GM21360 (cell line): Measurements from ENCODE around the gene RRP1B.

ENCODE experiments used
- ATAC-seq: cut with Tn5 transposase; IDR thresholded peaks from one replicate; pipeline ENCODE4 v1.9.1; 2021; ENCODE audit warnings: mild to moderate bottlenecking, moderate library complexity; ENCODE audit not compliant: unreplicated experiment

Gene RRP1B

GRCh38 chr21:43720539-43721166, 61.3 kb downstream of the RRP1B start:
- ATAC-seq = no peak

- no peak for ATAC-seq
Measured at GRCh38 chr21:43721206-43721605, 61.8 kb downstream of the RRP1B start.

- no peak for ATAC-seq
Measured at GRCh38 chr21:43721939-43722338, 62.6 kb downstream of the RRP1B start.

GRCh38 chr21:43723648-43724047, 64.3 kb downstream of the RRP1B start:
- no peak for ATAC-seq

- no peak for ATAC-seq
Measured at GRCh38 chr21:43726686-43727518, 67.5 kb downstream of the RRP1B start.

GRCh38 chr21:43727519-43728153, 68.3 kb downstream of the RRP1B start:
- ATAC-seq = no peak

GRCh38 chr21:43728154-43728466, 68.8 kb downstream of the RRP1B start:
- ATAC-seq = no peak

GRCh38 chr21:43728467-43729390, 69.4 kb downstream of the RRP1B start:
- peak; percentile 56 for ATAC-seq

GRCh38 chr21:43731476-43731875, 72.1 kb downstream of the RRP1B start:
- ATAC-seq = no peak

GRCh38 chr21:43731891-43732711, 72.7 kb downstream of the RRP1B start:
- ATAC-seq = no peak

- ATAC-seq = no peak
Measured at GRCh38 chr21:43733060-43733459, 73.7 kb downstream of the RRP1B start.

GRCh38 chr21:43733529-43734071, 74.2 kb downstream of the RRP1B start:
- ATAC-seq = no peak

- ATAC-seq = no peak
Measured at GRCh38 chr21:43734131-43734927, 75.0 kb downstream of the RRP1B start.

- no peak for ATAC-seq
Measured at GRCh38 chr21:43734928-43735229, 75.5 kb downstream of the RRP1B start.

GRCh38 chr21:43735236-43736091, 76.1 kb downstream of the RRP1B start:
- no peak for ATAC-seq

- no peak for ATAC-seq
Measured at GRCh38 chr21:43736224-43736883, 77.0 kb downstream of the RRP1B start.

GRCh38 chr21:43737158-43737950, 78.0 kb downstream of the RRP1B start:
- no peak for ATAC-seq
